Keratinocyte (primary cell): Measurements from ENCODE around the gene BCO2. TPM values are rescaled to one million over a fixed set of nuclear protein-coding genes. Genes with fewer than 3 reads are reported as not detected.

Experiments
- DNase-seq: peaks from one replicate; pipeline ENCODE4 v3.0.0-alpha.2; 2011; ENCODE audit warnings: low read depth, missing footprints, low spot score
- FAIRE-seq: peaks from 2 replicates; lab custom pipeline; 2011; peaks lifted over from hg19 to GRCh38; lab: Jason Lieb, UNC
- H2AFZ ChIP-seq: 2 replicates; pipeline ENCODE4 v1.6.0; 2012; ENCODE audit warnings: low read length, control low read depth, inconsistent platforms; ENCODE audit not compliant: control insufficient read depth
- H3K27ac ChIP-seq: 2 replicates; pipeline ENCODE4 v1.5.1; 2011; ENCODE audit warnings: low read length; ENCODE audit not compliant: control insufficient read depth, insufficient read depth
- H3K27me3 ChIP-seq: 3 replicates; pipeline ENCODE4 v1.6.0; 2011; ENCODE audit warnings: low read length; ENCODE audit not compliant: control insufficient read depth, insufficient read depth; ENCODE audit errors: extremely low read depth
- H3K36me3 ChIP-seq, 2 experiments: 2 replicates in 1 of 2; 3 replicates in 1 of 2; pipeline ENCODE4 v1.5.1; 2011; ENCODE audit warnings: low read length in 2 of 2, mild to moderate bottlenecking in 1 of 2; ENCODE audit not compliant: control insufficient read depth in 2 of 2, insufficient read depth in 2 of 2; ENCODE audit errors: extremely low read depth in 1 of 2
- H3K4me1 ChIP-seq: 3 replicates; pipeline ENCODE4 v1.5.1; 2011; ENCODE audit warnings: low read length; ENCODE audit not compliant: control insufficient read depth, insufficient read depth; ENCODE audit errors: extremely low read depth
- H3K4me2 ChIP-seq: 3 replicates; pipeline ENCODE4 v1.6.0; 2011; ENCODE audit warnings: low read depth, low read length; ENCODE audit not compliant: control insufficient read depth, insufficient read depth; ENCODE audit errors: extremely low read depth
- H3K4me3 ChIP-seq, 3 experiments: fragments of 200-600 bp in 1 of 3; sonication (generic) in 1 of 3; 2 replicates in 2 of 3; 3 replicates in 1 of 3; pipeline ENCODE4 v1.5.1; 2011 to 2016; ENCODE audit warnings: low read length in 3 of 3, mild to moderate bottlenecking in 3 of 3, control low read depth in 2 of 3, inconsistent platforms in 1 of 3, low read depth in 1 of 3, mixed read lengths in 1 of 3, mixed run types in 1 of 3, moderate library complexity in 1 of 3; ENCODE audit not compliant: control insufficient read depth in 2 of 3, insufficient read depth in 2 of 3; ENCODE audit errors: extremely low read depth in 1 of 3
- H3K79me2 ChIP-seq: 2 replicates; pipeline ENCODE4 v1.6.0; 2012; ENCODE audit warnings: low read length; ENCODE audit not compliant: control insufficient read depth, insufficient read depth
- H3K9ac ChIP-seq: 3 replicates; pipeline ENCODE4 v1.6.0; 2011; ENCODE audit warnings: low read length; ENCODE audit not compliant: control insufficient read depth, insufficient read depth; ENCODE audit errors: extremely low read depth
- H3K9me1 ChIP-seq: 3 replicates; pipeline ENCODE4 v1.6.0; 2011; ENCODE audit warnings: low read length; ENCODE audit not compliant: control insufficient read depth, insufficient read depth; ENCODE audit errors: extremely low read depth
- H3K9me3 ChIP-seq: 2 replicates; pipeline ENCODE4 v1.5.1; 2012; ENCODE audit warnings: low read depth, low read length; ENCODE audit not compliant: control insufficient read depth
- H4K20me1 ChIP-seq: 3 replicates; pipeline ENCODE4 v1.6.0; 2011; ENCODE audit warnings: low read length; ENCODE audit not compliant: control insufficient read depth, insufficient read depth; ENCODE audit errors: extremely low read depth
- CTCF ChIP-seq, 3 experiments: IDR thresholded peaks in 1 of 3; conservative IDR thresholded peaks in 1 of 3; optimal IDR thresholded peaks in 1 of 3; 2 replicates in 2 of 3; 3 replicates in 1 of 3; pipeline versions ENCODE3 to v1.5.1; 2011; ENCODE audit warnings: low read length in 3 of 3, mild to moderate bottlenecking in 3 of 3, moderate library complexity in 2 of 3, control low read depth in 1 of 3, inconsistent platforms in 1 of 3; ENCODE audit not compliant: insufficient read depth in 2 of 3; ENCODE audit errors: extremely low read depth in 1 of 3
- EZH2 ChIP-seq: IDR thresholded peaks from one replicate; pipeline ENCODE4 v1.6.1; 2012; ENCODE audit warnings: inconsistent platforms, mild to moderate bottlenecking, low read length, moderate library complexity
- dilution Hi-C: fragments of 300-500 bp; cut with MboI; formaldehyde crosslinking; loops from one replicate; pipeline ENCODE4 v1.7.0; 2020; ENCODE audit warnings: low sequenced_read_pairs; ENCODE audit not compliant: extremely low pct_ligation_motif_present
- polyA plus RNA-seq, 5 experiments: library from polyadenylated mRNA; depleted of rRNA in 3 of 5; stranded (reverse) in 3 of 5; stranded (forward) in 1 of 5; unstranded in 1 of 5; fragments of >200 nt; gene quantifications; 1 replicate in 1 of 5; 2 replicates in 3 of 5; 3 replicates in 1 of 5; pipeline versions ENCODE4 v1.2.1 to v1.2.3, GENCODE V29; 2011 to 2012; ENCODE audit warnings: missing spikeins in 2 of 5, low read depth in 1 of 5, low replicate concordance in 1 of 5

Gene BCO2
- polyA plus RNA-seq, 1 donor (not counting 4 experiments of a cell fraction or from before 2014, with no cell fraction given): 0.37 TPM

- Histone ChIP-seq H3K9me1 (peaks cover 3% of the 10 kb centered on the region), H3K27ac (no peak overlapping the region), H3K4me2 (no peak overlapping the region), H3K27me3 (no peaks in the 10 kb centered on the region), H2AFZ (no peak overlapping the region), H3K4me3 (no peak overlapping the region), H3K79me2 (peaks cover 32% of the 10 kb centered on the region), H3K36me3 (peaks cover 18 to 29% of the 10 kb centered on the region in 2 experiments), H3K9me3 (no peaks in the 10 kb centered on the region), H4K20me1 (no peaks in the 10 kb centered on the region), H3K4me1 (peaks cover 8% of the 10 kb centered on the region), H3K9ac (no peak overlapping the region)
- TF ChIP-seq EZH2 (no peak), CTCF (optimal IDR thresholded peaks at IDR 0.05 in 1 of 3, IDR thresholded peaks at IDR 0.05 in 1 of 3, conservative IDR thresholded peaks at IDR 0.05 in 1 of 3; ENCODE audit: extremely low read depth in 1 of 3, insufficient read depth in 2 of 3, low read length in 3 of 3) (no peak)
- FAIRE-seq (no peak), DNase-seq (no peak)
- dilution Hi-C loops: no loop called here
Observed at GRCh38 chr11:112231952-112232351, 56.6 kb downstream of the BCO2 start.

GRCh38 chr11:112235750-112236390 lies 60.6 kb downstream of the BCO2 start:
- peaks cover 3% of the 10 kb centered on the region for H3K9me1 ChIP-seq
- no peaks in the 10 kb centered on the region for H3K79me2 ChIP-seq
- H2AFZ ChIP-seq: no peak overlapping the region
- no peak for DNase-seq
- no peaks in the 10 kb centered on the region for H3K4me1 ChIP-seq
- H3K9ac ChIP-seq: no peak overlapping the region
- no peak overlapping the region for H3K4me3 ChIP-seq
- FAIRE-seq: no peak
- no peak overlapping the region for H3K4me2 ChIP-seq
- H4K20me1 ChIP-seq: no peaks in the 10 kb centered on the region
- dilution Hi-C loops: no loop called here
- H3K36me3 ChIP-seq: peaks cover 23 to 24% of the 10 kb centered on the region in 2 experiments
- no peak for TF ChIP-seq CTCF (optimal IDR thresholded peaks at IDR 0.05 in 1 of 3, IDR thresholded peaks at IDR 0.05 in 1 of 3, conservative IDR thresholded peaks at IDR 0.05 in 1 of 3; ENCODE audit: extremely low read depth in 1 of 3, insufficient read depth in 2 of 3, low read length in 3 of 3)
- no peak for TF ChIP-seq EZH2
- no peaks in the 10 kb centered on the region for H3K27me3 ChIP-seq
- no peaks in the 10 kb centered on the region for H3K9me3 ChIP-seq
- H3K27ac ChIP-seq: no peak overlapping the region
